HepG2 (cell line): ENCODE data around the gene ZDHHC24. TPM values are rescaled to one million over a fixed set of nuclear protein-coding genes. Genes with fewer than 3 reads are reported as not detected.
A peak's percentile ranks its signal among the peaks of the same experiment; 100 is the strongest.

ENCODE experiments used
- AGO2 ChIP-seq: fragments of 200-400 bp; formaldehyde crosslinking; optimal IDR thresholded peaks from 2 replicates; pipeline ENCODE3; 2017; ENCODE audit warnings: mild to moderate bottlenecking, low read depth, low read length, moderate library complexity
- CEBPB ChIP-seq: IDR thresholded peaks from 2 replicates; pipeline ENCODE4 v1.6.1; 2011; ENCODE audit warnings: low read depth, low read length, improper control_type of control experiment, borderline replicate concordance
- CSRNP1 ChIP-seq: sonication (generic); formaldehyde crosslinking; IDR thresholded peaks from 2 replicates; pipeline ENCODE4 v1.8.1; 2023; ENCODE audit warnings: mild to moderate bottlenecking, missing genetic modification reagents
- FOXK2 ChIP-seq: fragments of 450-650 bp; IDR thresholded peaks from 2 replicates; pipeline ENCODE4 v1.6.1; 2016
- GMEB2 ChIP-seq: IDR thresholded peaks from 2 replicates; pipeline ENCODE4 v1.6.1; 2016; ENCODE audit warnings: missing biosample characterization, missing genetic modification reagents, low read depth
- HHEX ChIP-seq: IDR thresholded peaks from 2 replicates; pipeline ENCODE4 v1.6.1; 2016; ENCODE audit warnings: control low read depth
- HNF4A ChIP-seq: sonication (generic); formaldehyde crosslinking; IDR thresholded peaks from 2 replicates; pipeline ENCODE4 v1.4.0; 2020; ENCODE audit warnings: missing genetic modification reagents
- HNRNPLL ChIP-seq: fragments of 200-400 bp; formaldehyde crosslinking; IDR thresholded peaks from 2 replicates; pipeline ENCODE4 v1.6.1; 2017; ENCODE audit warnings: mild to moderate bottlenecking, low read depth, low read length; ENCODE audit not compliant: poor library complexity, severe bottlenecking
- NFKBIZ ChIP-seq: IDR thresholded peaks from 2 replicates; pipeline ENCODE4 v1.6.1; 2018; ENCODE audit warnings: missing genetic modification reagents, missing compliant biosample characterization
- PCBP2 ChIP-seq: fragments of 200-400 bp; formaldehyde crosslinking; optimal IDR thresholded peaks from 2 replicates; pipeline ENCODE3; 2018; ENCODE audit warnings: low read length, low read depth; ENCODE audit not compliant: poor library complexity, severe bottlenecking
- SNAPC2 ChIP-seq: sonication (generic); formaldehyde crosslinking; IDR thresholded peaks from 2 replicates; pipeline ENCODE4 v1.8.1; 2022; ENCODE audit warnings: mild to moderate bottlenecking, missing genetic modification reagents
- TEF ChIP-seq: sonication (generic); formaldehyde crosslinking; IDR thresholded peaks from 2 replicates; pipeline ENCODE4 v1.5.0; 2020; ENCODE audit warnings: missing genetic modification reagents
- YEATS4 ChIP-seq: sonication (generic); formaldehyde crosslinking; IDR thresholded peaks from 2 replicates; pipeline ENCODE4 v1.4.0; 2020; ENCODE audit warnings: missing genetic modification reagents, borderline replicate concordance
- ZNF101 ChIP-seq: sonication (generic); formaldehyde crosslinking; IDR thresholded peaks from 2 replicates; pipeline ENCODE4 v1.4.0; 2020; ENCODE audit warnings: mild to moderate bottlenecking, low read depth, missing genetic modification reagents, borderline replicate concordance
- ZNF138 ChIP-seq: sonication (generic); formaldehyde crosslinking; IDR thresholded peaks from 2 replicates; pipeline ENCODE4 v1.5.0; 2020; ENCODE audit warnings: mild to moderate bottlenecking, low read depth, missing genetic modification reagents
- ZNF143 ChIP-seq: sonication (generic); formaldehyde crosslinking; IDR thresholded peaks from 2 replicates; pipeline ENCODE4 v1.4.0; 2020; ENCODE audit warnings: missing genetic modification reagents
- ZNF280B ChIP-seq: sonication (generic); formaldehyde crosslinking; IDR thresholded peaks from 2 replicates; pipeline ENCODE4 v1.5.0; 2020; ENCODE audit warnings: missing genetic modification reagents, mild to moderate bottlenecking, borderline replicate concordance
- ZNF280D ChIP-seq: sonication (generic); formaldehyde crosslinking; IDR thresholded peaks from 2 replicates; pipeline ENCODE4 v1.5.1; 2020; ENCODE audit warnings: mild to moderate bottlenecking, missing genetic modification reagents
- ZNF326 ChIP-seq: sonication (generic); formaldehyde crosslinking; IDR thresholded peaks from 2 replicates; pipeline ENCODE4 v1.4.0; 2020; ENCODE audit warnings: missing genetic modification reagents, borderline replicate concordance
- ZSCAN25 ChIP-seq: sonication (generic); formaldehyde crosslinking; IDR thresholded peaks from 2 replicates; pipeline ENCODE4 v1.8.0; 2022; ENCODE audit warnings: mild to moderate bottlenecking, missing genetic modification reagents
- polyA plus RNA-seq, 8 experiments: library from polyadenylated mRNA; depleted of rRNA in 3 of 8; stranded (reverse) in 7 of 8; unstranded in 1 of 8; fragments of >200 nt; fragmentation: Illumina TruSeq in 4 of 8; extraction: Trizol in 4 of 8; gene quantifications; 2 replicates each; pipeline versions ENCODE4 v1.2.1 to v1.2.3, GENCODE V29; 2011 to 2016; ENCODE audit warnings: low read depth in 4 of 8, missing spikeins in 1 of 8, mixed read lengths in 1 of 8; ENCODE audit not compliant: insufficient read depth in 1 of 8
- total RNA-seq, 5 experiments: library from RNA; depleted of rRNA; stranded (reverse); fragments of >200 nt; fragmentation: Illumina TruSeq; extraction: Trizol; gene quantifications; 2 replicates each; pipeline ENCODE4 v1.2.3, GENCODE V29; 2016; ENCODE audit warnings: low read depth in 1 of 5

Gene ZDHHC24
- total and polyA plus RNA-seq, 2 of the 13 experiments (the other 11 are each of a cell fraction or from before 2014, with no cell fraction given): 4.3 TPM

- TF ChIP-seq CSRNP1 (CRISPR knock-in tag): no peak
- no peak for TF ChIP-seq GMEB2
- no peak for TF ChIP-seq SNAPC2 (CRISPR knock-in tag)
- peak; percentile 56 for TF ChIP-seq ZNF143
- peak; percentile 72; the same call in 1 of the 2 replicates for TF ChIP-seq ZNF138
- 0 out of 2 replicates have a peak, but pooled peaks have one; percentile 33 for TF ChIP-seq ZSCAN25 (CRISPR knock-in tag)
- TF ChIP-seq PCBP2: no peak
- TF ChIP-seq HHEX: peak; percentile 61
- TF ChIP-seq FOXK2: no peak
- TF ChIP-seq CEBPB: no peak
- TF ChIP-seq HNRNPLL: peak; percentile 81
- peak; percentile 85 for TF ChIP-seq YEATS4 (CRISPR knock-in tag)
- TF ChIP-seq HNF4A (CRISPR knock-in tag): peak; percentile 38; the same call in 1 of the 2 replicates
- TF ChIP-seq ZNF280D (CRISPR knock-in tag): no peak
- 0 out of 2 replicates have a peak, but pooled peaks have one; percentile 25 for TF ChIP-seq TEF (CRISPR knock-in tag)
- TF ChIP-seq NFKBIZ (CRISPR knock-in tag): peak; percentile 68; the same call in 1 of the 2 replicates
- TF ChIP-seq ZNF326 (CRISPR knock-in tag): no peak
- TF ChIP-seq ZNF101 (CRISPR knock-in tag): no peak
- peak; percentile 64 for TF ChIP-seq AGO2
- peak; percentile 67; the same call in 1 of the 2 replicates for TF ChIP-seq ZNF280B
Measured at GRCh38 chr11:66510271-66510989, 35.4 kb downstream of the ZDHHC24 start, which contains the start of gene BBS1 (continued).
